HEK293T (cell line): ENCODE data around the gene NEGR1.

ENCODE experiments used
- CTCF ChIA-PET: fragments of 350-600 bp; formaldehyde crosslinking; extraction: SDS; loops from one replicate; lab custom pipeline; 2021; ENCODE audit warnings: antibody characterized with exemption, inconsistent platforms; lab: Yijun Ruan, JAX
- POLR2A ChIA-PET: fragments of 350-600 bp; formaldehyde crosslinking; extraction: SDS; loops from one replicate; lab custom pipeline; 2020; ENCODE audit warnings: antibody characterized with exemption, inconsistent platforms; lab: Yijun Ruan, JAX
- DNase-seq: peaks from one replicate; pipeline ENCODE4 v3.0.0; 2012; ENCODE audit warnings: mixed read lengths; ENCODE audit errors: extremely low spot score
- ARNT ChIP-seq: fragments of 450-650 bp; IDR thresholded peaks from 2 replicates; pipeline ENCODE4 v1.6.1; 2017; ENCODE audit warnings: mild to moderate bottlenecking
- BHLHE40 ChIP-seq: fragments of 450-650 bp; IDR thresholded peaks from 2 replicates; pipeline ENCODE4 v1.6.1; 2016; ENCODE audit warnings: mild to moderate bottlenecking, moderate library complexity, borderline replicate concordance
- CTBP1 ChIP-seq: fragments of 450-650 bp; IDR thresholded peaks from 2 replicates; pipeline ENCODE4 v1.6.1; 2016; ENCODE audit warnings: borderline replicate concordance
- ELF4 ChIP-seq: fragments of 450-650 bp; IDR thresholded peaks from 2 replicates; pipeline ENCODE4 v1.6.1; 2017; ENCODE audit warnings: antibody characterized with exemption
- FOXA1 ChIP-seq: fragments of 450-650 bp; IDR thresholded peaks from 2 replicates; pipeline ENCODE4 v1.6.1; 2016; ENCODE audit warnings: mild to moderate bottlenecking
- FOXK2 ChIP-seq: fragments of 450-650 bp; IDR thresholded peaks from 2 replicates; pipeline ENCODE4 v1.6.1; 2016; ENCODE audit warnings: mild to moderate bottlenecking
- FOXM1 ChIP-seq: fragments of 450-650 bp; IDR thresholded peaks from 2 replicates; pipeline ENCODE4 v1.6.1; 2017; ENCODE audit warnings: mild to moderate bottlenecking, borderline replicate concordance
- HDGF ChIP-seq: fragments of 450-650 bp; IDR thresholded peaks from 2 replicates; pipeline ENCODE4 v1.6.1; 2017; ENCODE audit warnings: antibody characterized with exemption, borderline replicate concordance
- L3MBTL2 ChIP-seq: fragments of 450-650 bp; conservative IDR thresholded peaks from 2 replicates; pipeline ENCODE4 v1.6.1; 2016; ENCODE audit warnings: mild to moderate bottlenecking
- LEF1 ChIP-seq: fragments of 450-650 bp; IDR thresholded peaks from 2 replicates; pipeline ENCODE4 v1.6.1; 2017; ENCODE audit warnings: mild to moderate bottlenecking, borderline replicate concordance
- NFRKB ChIP-seq: fragments of 450-650 bp; IDR thresholded peaks from 2 replicates; pipeline ENCODE4 v1.6.1; 2016; ENCODE audit warnings: mild to moderate bottlenecking, moderate library complexity
- SP1 ChIP-seq: fragments of 450-650 bp; IDR thresholded peaks from 2 replicates; pipeline ENCODE4 v1.6.1; 2017
- SUZ12 ChIP-seq: fragments of 450-650 bp; IDR thresholded peaks from 2 replicates; pipeline ENCODE4 v1.6.1; 2016; ENCODE audit warnings: mild to moderate bottlenecking
- TARDBP ChIP-seq: fragments of 450-650 bp; IDR thresholded peaks from 2 replicates; pipeline ENCODE4 v1.6.1; 2016
- ZNF384 ChIP-seq: fragments of 450-650 bp; IDR thresholded peaks from 2 replicates; pipeline ENCODE4 v1.6.1; 2016
- TF ChIP-seq, protein P1 (sequence below): fragments of 450-650 bp; IDR thresholded peaks from 2 replicates; pipeline ENCODE4 v1.6.1; 2016

Gene NEGR1

DNA sequence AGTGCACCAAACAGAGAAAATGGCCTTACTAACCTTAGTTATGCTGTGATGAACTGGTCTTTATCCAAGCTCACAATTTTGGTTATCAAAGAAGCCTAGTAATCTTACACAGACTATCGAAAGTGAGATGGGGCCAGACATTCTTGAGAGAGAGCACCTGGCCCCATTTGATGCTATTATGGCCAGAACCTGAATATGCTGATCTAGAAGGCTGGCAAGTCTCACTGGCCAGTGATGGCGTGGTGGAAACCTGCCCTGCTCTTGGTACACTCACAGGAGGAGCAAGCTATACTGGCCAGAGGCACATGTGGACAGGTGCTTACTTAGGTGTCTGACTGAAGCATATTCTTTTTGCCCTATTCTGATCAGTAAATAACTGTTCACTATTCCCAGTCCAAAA is 843.7 kb downstream of the NEGR1 start:
- ChIA-PET POLR2A (no interaction called here), CTCF (no interaction called here)
- TF ChIP-seq FOXA1 (no peak), LEF1 (no peak), FOXM1 (no peak)
- TF ChIP-seq, protein P1, sequence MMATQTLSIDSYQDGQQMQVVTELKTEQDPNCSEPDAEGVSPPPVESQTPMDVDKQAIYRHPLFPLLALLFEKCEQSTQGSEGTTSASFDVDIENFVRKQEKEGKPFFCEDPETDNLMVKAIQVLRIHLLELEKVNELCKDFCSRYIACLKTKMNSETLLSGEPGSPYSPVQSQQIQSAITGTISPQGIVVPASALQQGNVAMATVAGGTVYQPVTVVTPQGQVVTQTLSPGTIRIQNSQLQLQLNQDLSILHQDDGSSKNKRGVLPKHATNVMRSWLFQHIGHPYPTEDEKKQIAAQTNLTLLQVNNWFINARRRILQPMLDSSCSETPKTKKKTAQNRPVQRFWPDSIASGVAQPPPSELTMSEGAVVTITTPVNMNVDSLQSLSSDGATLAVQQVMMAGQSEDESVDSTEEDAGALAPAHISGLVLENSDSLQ = no peak
- no peak for DNase-seq

DNA sequence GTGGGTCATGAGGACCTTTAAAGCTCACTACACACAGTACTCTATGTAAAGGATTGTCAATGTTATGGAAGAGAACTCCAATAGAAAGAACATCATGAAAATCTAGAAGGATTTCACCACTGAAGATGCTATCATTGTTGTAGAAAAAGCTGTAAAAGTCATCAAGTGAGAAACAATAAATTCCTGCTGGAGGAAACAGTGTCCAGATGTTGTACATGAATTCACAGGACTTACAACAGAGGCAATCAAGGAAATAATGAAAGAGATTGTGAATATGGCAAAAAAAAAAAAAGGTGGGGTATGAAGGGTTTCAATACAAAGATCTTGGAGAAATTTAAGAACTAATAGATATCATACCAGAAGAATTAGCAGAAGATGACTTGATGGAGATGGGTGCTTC is 846.4 kb downstream of the NEGR1 start:
- TF ChIP-seq, protein P1 = no peak
- TF ChIP-seq SUZ12 (no peak), NFRKB (no peak), CTBP1 (no peak)
- no peak for DNase-seq
- POLR2A ChIA-PET = no interaction called here
- CTCF ChIA-PET = no interaction called here

DNA sequence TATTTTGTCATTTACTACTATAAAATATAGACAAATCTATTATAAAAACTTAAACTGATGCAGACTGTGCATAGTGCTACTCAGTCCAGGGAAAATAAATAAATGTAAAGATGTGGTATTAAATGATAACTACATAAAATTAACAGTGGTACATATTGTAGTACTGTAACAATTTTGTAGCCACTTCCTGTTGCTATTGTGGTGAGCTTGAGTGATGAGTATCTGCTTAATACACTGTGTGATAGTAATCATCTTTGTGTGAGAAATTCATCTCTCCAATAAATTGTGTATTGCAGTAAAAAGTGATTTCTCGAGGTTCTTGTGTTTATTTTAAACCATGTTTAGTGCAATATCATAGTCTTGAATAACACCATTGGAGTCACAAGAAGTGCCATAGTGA is 848.1 kb downstream of the NEGR1 start:
- no peak for TF ChIP-seq SUZ12
- TF ChIP-seq BHLHE40 = no peak
- TF ChIP-seq ARNT = no peak
- TF ChIP-seq LEF1 = no peak
- no peak for TF ChIP-seq FOXK2
- TF ChIP-seq, protein P1 = no peak
- no peak for TF ChIP-seq SP1
- no peak for TF ChIP-seq NFRKB
- TF ChIP-seq CTBP1 = no peak
- no peak for TF ChIP-seq ZNF384
- TF ChIP-seq L3MBTL2 = no peak
- ChIA-PET POLR2A (no interaction called here), CTCF (no interaction called here)
- DNase-seq = no peak

DNA sequence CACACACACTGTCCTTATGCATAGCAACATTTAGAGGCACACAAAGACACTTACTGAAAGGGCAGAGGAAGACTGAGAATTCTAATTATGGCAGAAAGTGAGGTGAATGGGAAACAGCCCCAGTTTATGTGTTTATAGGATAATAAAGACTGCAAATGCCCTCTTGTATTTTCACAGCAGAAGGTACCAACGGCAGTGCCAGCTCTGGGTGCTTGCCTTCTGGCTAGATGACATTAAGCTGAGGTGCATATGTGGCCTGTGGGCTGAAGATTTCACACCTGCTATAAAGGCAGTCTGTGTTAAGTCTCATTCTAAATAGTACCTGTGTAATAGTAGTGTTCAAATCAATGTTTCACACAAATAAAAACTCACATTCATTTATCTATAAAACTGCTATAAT is 854.3 kb downstream of the NEGR1 start:
- POLR2A ChIA-PET = no interaction called here
- TF ChIP-seq ARNT (no peak), TARDBP (no peak), BHLHE40 (no peak), ELF4 (no peak), FOXM1 (no peak), SUZ12 (no peak), ZNF384 (no peak), FOXK2 (no peak), SP1 (no peak), L3MBTL2 (no peak), NFRKB (no peak), CTBP1 (no peak)
- TF ChIP-seq, protein P1 = no peak
- no peak for DNase-seq
- CTCF ChIA-PET = no interaction called here

DNA sequence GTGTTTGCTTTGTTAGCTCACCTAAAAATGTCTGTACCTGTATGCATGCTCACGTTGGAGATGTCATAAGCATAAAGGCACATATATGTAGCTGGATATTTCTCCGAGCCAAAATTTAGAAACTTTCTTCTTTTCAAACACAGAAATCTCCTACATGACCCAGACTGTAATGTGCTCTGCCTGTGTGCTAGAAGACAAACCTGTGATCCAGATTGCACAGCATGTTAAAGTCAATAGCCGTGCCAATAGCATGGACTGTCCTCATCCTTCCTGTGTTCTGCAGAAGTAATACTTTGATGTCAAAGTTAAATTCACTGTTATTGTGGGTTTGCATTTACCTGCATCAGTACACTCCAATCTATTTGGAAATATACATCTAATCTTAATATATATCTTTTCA is 855.3 kb downstream of the NEGR1 start:
- CTCF ChIA-PET = no interaction called here
- DNase-seq = no peak
- POLR2A ChIA-PET = no interaction called here
- TF ChIP-seq FOXM1 (no peak), ELF4 (no peak), SUZ12 (no peak), L3MBTL2 (no peak), LEF1 (no peak), CTBP1 (no peak), ARNT (no peak), NFRKB (no peak), ZNF384 (no peak), TARDBP (no peak), HDGF (no peak), SP1 (no peak), BHLHE40 (no peak), FOXA1 (no peak), FOXK2 (no peak)
- TF ChIP-seq, protein P1 = no peak

DNA sequence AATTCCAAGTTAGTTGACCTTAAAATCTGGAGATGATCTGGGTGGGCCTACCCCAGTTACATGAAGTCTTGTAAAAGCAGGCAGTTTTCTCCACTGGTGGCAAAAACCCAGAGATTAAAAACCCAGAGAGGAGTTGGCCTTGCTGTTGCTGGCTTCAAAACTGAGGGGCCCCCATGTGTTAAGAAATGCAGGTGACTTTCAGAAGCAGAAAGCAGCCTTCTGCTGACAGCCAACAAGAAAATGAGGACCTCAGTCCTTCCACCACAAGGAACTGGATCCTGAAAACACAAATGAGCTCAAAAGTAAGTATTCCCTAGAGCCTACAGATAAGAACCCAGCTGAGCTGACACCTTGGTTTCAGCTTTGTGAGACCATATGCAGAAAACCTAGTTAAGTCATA is 857.8 kb downstream of the NEGR1 start:
- TF ChIP-seq NFRKB (no peak), CTBP1 (no peak), ELF4 (no peak)
- no peak for DNase-seq
- POLR2A ChIA-PET = no interaction called here
- CTCF ChIA-PET = no interaction called here
